Kidney (tissue), 14 donors: ENCODE data around the gene EIF4ENIF1. TPM values are rescaled to one million over a fixed set of nuclear protein-coding genes. Genes with fewer than 3 reads are reported as not detected.

Source experiments
- DNase-seq, 5 donors: peaks; one replicate each; pipeline ENCODE4 v3.0.0-alpha.2; 2013 to 2020
- FAIRE-seq: peaks from 2 replicates; lab custom pipeline; 2012; peaks lifted over from hg19 to GRCh38; lab: Jason Lieb, UNC
- H3K27ac ChIP-seq, 2 donors: one replicate each; pipeline ENCODE4 v1.7.0; 2013; ENCODE audit warnings: low read depth in 2 of 2, low read length in 2 of 2, inconsistent platforms in 1 of 2
- H3K27me3 ChIP-seq: one replicate; pipeline ENCODE4 v1.7.1; 2013; ENCODE audit warnings: low read length, inconsistent platforms; ENCODE audit not compliant: control insufficient read depth, insufficient read depth
- H3K36me3 ChIP-seq, 3 donors: one replicate each; pipeline versions ENCODE4 v1.7.0 to v1.7.1; 2013; ENCODE audit warnings: low read length in 3 of 3, control low read depth in 1 of 3, inconsistent platforms in 1 of 3; ENCODE audit not compliant: insufficient read depth in 3 of 3, control insufficient read depth in 2 of 3
- H3K4me1 ChIP-seq, 3 donors: one replicate each; pipeline versions ENCODE4 v1.7.0 to v1.7.1; 2013; ENCODE audit warnings: low read length in 3 of 3, inconsistent platforms in 1 of 3, low read depth in 1 of 3; ENCODE audit not compliant: control insufficient read depth in 2 of 3, insufficient read depth in 2 of 3
- H3K4me3 ChIP-seq, 3 donors: one replicate each; pipeline versions ENCODE4 v1.7.0 to v1.8.1; 2013; ENCODE audit warnings: low read length in 3 of 3, control low read depth in 1 of 3, inconsistent platforms in 1 of 3
- H3K9ac ChIP-seq, 3 donors: one replicate each; pipeline versions ENCODE4 v1.7.0 to v1.7.1; 2013; ENCODE audit warnings: low read length in 3 of 3, control low read depth in 1 of 3, inconsistent platforms in 1 of 3
- H3K9me3 ChIP-seq, 3 donors: one replicate each; pipeline versions ENCODE4 v1.7.0 to v1.7.1; 2013; ENCODE audit warnings: low read length in 3 of 3, control low read depth in 1 of 3, inconsistent platforms in 1 of 3; ENCODE audit not compliant: control insufficient read depth in 2 of 3, insufficient read depth in 1 of 3
- CTCF ChIP-seq: IDR thresholded peaks from 3 replicates; pipeline ENCODE4 v1.5.1; 2012; ENCODE audit warnings: mild to moderate bottlenecking, moderate library complexity, borderline replicate concordance; ENCODE audit not compliant: insufficient read depth; ENCODE audit errors: extremely low read depth
- intact Hi-C: fragments of 100-400 bp; cut with DNase I; formaldehyde crosslinking; loops from one replicate; pipeline ENCODE4 v1.11.1; 2022
- polyA plus RNA-seq: library from polyadenylated mRNA; stranded (reverse); fragments of 350-450 nt; fragmentation: Illumina TruSeq; extraction: RNeasy Lipid Tissue Mini Kit (QIAGEN cat#74804); gene quantifications from one replicate; pipeline ENCODE4 v1.2.3, GENCODE V29; 2014; ENCODE audit warnings: low read depth, low replicate concordance; ENCODE audit not compliant: insufficient read depth
- total RNA-seq: library from RNA; stranded (reverse); fragmentation: NEBNext Ultra II Directional; extraction: Animal tissue kit (Norgen Biotek cat#: 25700); gene quantifications from one replicate; pipeline ENCODE4 v1.2.1, GENCODE V29; 2021
- donor health status: control.
- donor health status: control.
- donor health status: control.
- donor health status: control.
- donor health status: control.
- donor health status: DM: yes; HTN: yes; CAD: no.
- donor health status: Normal renal cell carcinoma (clear cell type).

Gene EIF4ENIF1
- total and polyA plus RNA-seq, 2 donors from 2014 or later: 13.8 to 39.1 TPM

- peak overlapping the region in 2 of 3 donors; percentile 57 to 82 for H3K9ac ChIP-seq
- no peaks in the 10 kb centered on the region for H3K36me3 ChIP-seq
- H3K27ac ChIP-seq: no peak overlapping the region
- H3K4me1 ChIP-seq: no peaks in the 10 kb centered on the region
- FAIRE-seq (no peak), DNase-seq (no peak)
- no peaks in the 10 kb centered on the region for H3K27me3 ChIP-seq
- H3K4me3 ChIP-seq: peak overlapping the region; percentile 84 to 95 (median 85)
- intact Hi-C loops: no loop called here
- H3K9me3 ChIP-seq: no peaks in the 10 kb centered on the region
- TF ChIP-seq CTCF: no peak
Observed at GRCh38 chr22:31497148-31497938, 7.7 kb upstream of the EIF4ENIF1 start.

- H3K27me3 ChIP-seq: no peaks in the 10 kb centered on the region
- H3K4me3 ChIP-seq: peak overlapping the region; percentile 84 to 95 (median 85)
- H3K27ac ChIP-seq: peak overlapping the region; percentile 82 to 85
- H3K4me1 ChIP-seq: no peaks in the 10 kb centered on the region
- intact Hi-C loops: no loop called here
- no peak for TF ChIP-seq CTCF
- no peaks in the 10 kb centered on the region for H3K9me3 ChIP-seq
- DNase-seq (peak; percentile 21 to 82 (median 46)), FAIRE-seq (no peak)
- peak overlapping the region; percentile 57 to 82 (median 64) for H3K9ac ChIP-seq
- H3K36me3 ChIP-seq: peaks cover 0 to 2% (median 0%) of the 10 kb centered on the region in 3 donors
Observed at GRCh38 chr22:31496735-31497146, 7.1 kb upstream of the EIF4ENIF1 start.

GRCh38 chr22:31496007-31496734 is 6.5 kb upstream of the EIF4ENIF1 start, which contains the start of gene SFI1:
TSS of gene SFI1 (plus strand) at chr22:31496536. CDS start at chr22:31508285, 11,749 bp downstream.
- Histone ChIP-seq H3K27ac (peak within 1 kb of the TSS; percentile 82 to 85), H3K27me3 (no peaks in the 10 kb centered on the region), H3K9me3 (no peaks in the 10 kb centered on the region), H3K4me3 (peak within 1 kb of the TSS; percentile 84 to 95 (median 85)), H3K36me3 (peaks cover 0 to 2% (median 0%) of the 10 kb centered on the region in 3 donors), H3K9ac (peak within 1 kb of the TSS; percentile 64 to 84 (median 82)), H3K4me1 (peaks cover 0 to 2% (median 0%) of the 10 kb centered on the region in 3 donors)
- no peak for FAIRE-seq
- intact Hi-C loops: no loop called here
- DNase-seq: peak; percentile 93 to 97 (median 94)
- peak; percentile 9 for TF ChIP-seq CTCF
